OCI-LY3 (cell line): Measurements from ENCODE around the gene CNTLN.

ENCODE experiments used
- H2AFZ ChIP-seq: fragments of 200-600, 300-600 bp; shearing (Covaris generic); 2 replicates; pipeline ENCODE4 v1.6.0; 2014; ENCODE audit warnings: antibody characterized with exemption, low read depth, low read length
- H3K27ac ChIP-seq: fragments of 200-600, 300-600 bp; sonication (generic); 2 replicates; pipeline ENCODE4 v1.5.1; 2014; ENCODE audit warnings: mild to moderate bottlenecking, low read length, moderate library complexity, mixed read lengths
- H3K27me3 ChIP-seq: fragments of 200-600, 300-600 bp; sonication (generic); 2 replicates; pipeline ENCODE4 v1.6.1; 2014; ENCODE audit warnings: low read depth, low read length, mixed read lengths
- H3K36me3 ChIP-seq: fragments of 200-600, 300-600 bp; sonication (generic); replicated peaks from 2 replicates; pipeline ENCODE3; 2014; ENCODE audit warnings: low read depth, low read length, mixed read lengths
- H3K4me1 ChIP-seq: fragments of 300-600, 200-600 bp; sonication (generic); 2 replicates; pipeline ENCODE4 v1.6.1; 2014; ENCODE audit warnings: low read length, mixed read lengths
- H3K4me2 ChIP-seq: fragments of 200-600, 300-600 bp; sonication (generic); 2 replicates; pipeline ENCODE4 v1.6.1; 2014; ENCODE audit warnings: low read length, mixed read lengths
- H3K4me3 ChIP-seq: fragments of 300-600, 200-600 bp; sonication (generic); 2 replicates; pipeline ENCODE4 v1.5.1; 2014; ENCODE audit warnings: antibody characterized with exemption, mild to moderate bottlenecking, low read length, moderate library complexity
- H3K79me2 ChIP-seq: fragments of 300-600, 200-600 bp; shearing (Covaris generic); 2 replicates; pipeline ENCODE4 v1.6.1; 2014; ENCODE audit warnings: mild to moderate bottlenecking, low read length, mixed read lengths
- H3K9ac ChIP-seq: fragments of 300-600, 200-600 bp; shearing (Covaris generic); 2 replicates; pipeline ENCODE4 v1.6.0; 2014; ENCODE audit warnings: mild to moderate bottlenecking, low read length, moderate library complexity
- H3K9me3 ChIP-seq: fragments of 200-600, 300-600 bp; shearing (Covaris generic); 2 replicates; pipeline ENCODE4 v1.6.1; 2014; ENCODE audit warnings: low read length, mixed read lengths; ENCODE audit not compliant: insufficient read depth
- H4K20me1 ChIP-seq: fragments of 200-600, 300-600 bp; sonication (generic); 2 replicates; pipeline ENCODE4 v1.6.1; 2016; ENCODE audit warnings: low read length, mixed read lengths; ENCODE audit not compliant: insufficient read depth
- EZH2phosphoT487 ChIP-seq: fragments of 200-600 bp; shearing (Covaris generic); IDR thresholded peaks from 2 replicates; pipeline ENCODE4 v1.6.1; 2018; ENCODE audit warnings: antibody characterized with exemption, mixed run types, low read depth
- TF ChIP-seq, protein P1 (sequence below): fragments of 200-600, 300-600 bp; sonication (generic); IDR thresholded peaks from 2 replicates; pipeline ENCODE4 v1.5.1; 2014; ENCODE audit warnings: antibody characterized with exemption, low read length, low read depth

CNTLN gene

DNA sequence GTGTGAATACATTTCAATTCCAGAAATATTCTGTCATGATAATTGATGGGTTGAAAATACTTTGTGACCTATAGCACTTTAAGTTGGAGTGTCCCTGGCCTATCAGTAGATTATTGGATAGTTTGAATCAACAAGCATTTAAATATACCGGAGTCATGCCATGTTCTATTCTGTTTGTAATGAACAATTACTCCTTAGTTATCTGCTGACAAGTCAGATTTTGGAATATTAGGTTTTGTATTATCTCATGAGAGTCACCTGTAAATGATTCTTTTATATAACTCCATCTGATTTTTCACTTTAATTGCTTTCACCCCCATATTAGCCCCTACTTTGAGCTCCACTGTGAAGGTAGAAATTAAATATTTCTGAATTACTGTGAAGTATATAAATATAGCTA, 351.6 kb downstream of the CNTLN start:
- no peak for TF ChIP-seq EZH2phosphoT487
- TF ChIP-seq, protein P1, sequence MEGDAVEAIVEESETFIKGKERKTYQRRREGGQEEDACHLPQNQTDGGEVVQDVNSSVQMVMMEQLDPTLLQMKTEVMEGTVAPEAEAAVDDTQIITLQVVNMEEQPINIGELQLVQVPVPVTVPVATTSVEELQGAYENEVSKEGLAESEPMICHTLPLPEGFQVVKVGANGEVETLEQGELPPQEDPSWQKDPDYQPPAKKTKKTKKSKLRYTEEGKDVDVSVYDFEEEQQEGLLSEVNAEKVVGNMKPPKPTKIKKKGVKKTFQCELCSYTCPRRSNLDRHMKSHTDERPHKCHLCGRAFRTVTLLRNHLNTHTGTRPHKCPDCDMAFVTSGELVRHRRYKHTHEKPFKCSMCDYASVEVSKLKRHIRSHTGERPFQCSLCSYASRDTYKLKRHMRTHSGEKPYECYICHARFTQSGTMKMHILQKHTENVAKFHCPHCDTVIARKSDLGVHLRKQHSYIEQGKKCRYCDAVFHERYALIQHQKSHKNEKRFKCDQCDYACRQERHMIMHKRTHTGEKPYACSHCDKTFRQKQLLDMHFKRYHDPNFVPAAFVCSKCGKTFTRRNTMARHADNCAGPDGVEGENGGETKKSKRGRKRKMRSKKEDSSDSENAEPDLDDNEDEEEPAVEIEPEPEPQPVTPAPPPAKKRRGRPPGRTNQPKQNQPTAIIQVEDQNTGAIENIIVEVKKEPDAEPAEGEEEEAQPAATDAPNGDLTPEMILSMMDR, result no peak
- Histone ChIP-seq H4K20me1 (no peaks in the 10 kb centered on the region), H3K4me2 (no peak overlapping the region), H3K36me3 (no peaks in the 10 kb centered on the region), H3K27ac (no peak overlapping the region), H3K79me2 (no peaks in the 10 kb centered on the region), H2AFZ (no peak overlapping the region), H3K4me3 (no peak overlapping the region), H3K9ac (no peak overlapping the region), H3K4me1 (no peaks in the 10 kb centered on the region), H3K9me3 (no peaks in the 10 kb centered on the region), H3K27me3 (no peaks in the 10 kb centered on the region)

GRCh38 chr9:17487467-17487866, 352.6 kb downstream of the CNTLN start:
- H3K4me2 ChIP-seq, result no peak overlapping the region
- no peak overlapping the region for H3K4me3 ChIP-seq
- TF ChIP-seq, protein P1, result no peak
- TF ChIP-seq EZH2phosphoT487, result no peak
- no peaks in the 10 kb centered on the region for H3K36me3 ChIP-seq
- no peaks in the 10 kb centered on the region for H3K27me3 ChIP-seq
- H3K9me3 ChIP-seq, result no peaks in the 10 kb centered on the region
- no peak overlapping the region for H2AFZ ChIP-seq
- H3K9ac ChIP-seq, result no peak overlapping the region
- H4K20me1 ChIP-seq, result no peaks in the 10 kb centered on the region
- no peaks in the 10 kb centered on the region for H3K79me2 ChIP-seq
- H3K27ac ChIP-seq, result no peak overlapping the region
- H3K4me1 ChIP-seq, result no peaks in the 10 kb centered on the region

GRCh38 chr9:17488662-17489061, 353.8 kb downstream of the CNTLN start:
- Histone ChIP-seq H3K27me3 (no peaks in the 10 kb centered on the region), H3K36me3 (no peaks in the 10 kb centered on the region), H4K20me1 (no peaks in the 10 kb centered on the region), H3K9me3 (no peaks in the 10 kb centered on the region), H2AFZ (no peak overlapping the region), H3K4me2 (no peak overlapping the region), H3K27ac (no peak overlapping the region), H3K79me2 (no peaks in the 10 kb centered on the region), H3K4me3 (no peak overlapping the region), H3K9ac (no peak overlapping the region), H3K4me1 (no peaks in the 10 kb centered on the region)
- TF ChIP-seq, protein P1, result no peak
- no peak for TF ChIP-seq EZH2phosphoT487

DNA sequence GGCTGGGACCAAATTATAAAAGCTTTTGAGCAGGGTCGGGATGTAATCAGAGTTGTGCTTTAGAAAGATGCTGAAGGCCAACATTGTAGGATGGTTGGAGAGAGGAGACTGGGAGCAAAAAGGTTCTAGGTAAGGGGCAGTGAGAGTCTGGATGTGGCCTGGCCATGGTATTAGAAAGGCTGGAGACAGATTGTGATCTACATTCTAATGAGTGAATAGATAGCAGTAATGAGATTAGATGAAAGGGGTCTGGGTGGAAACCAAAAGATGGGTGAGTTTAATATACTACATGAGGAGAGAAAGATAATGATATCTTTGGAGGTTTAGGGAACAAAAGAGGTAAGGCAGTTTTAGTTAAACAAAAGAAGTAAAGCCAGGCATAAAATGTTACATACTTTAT, 355.3 kb downstream of the CNTLN start:
- Histone ChIP-seq H3K4me2 (no peak overlapping the region), H3K9ac (no peak overlapping the region), H3K36me3 (no peaks in the 10 kb centered on the region), H2AFZ (no peak overlapping the region), H3K79me2 (no peaks in the 10 kb centered on the region), H3K4me3 (no peak overlapping the region), H3K4me1 (no peaks in the 10 kb centered on the region), H3K9me3 (no peaks in the 10 kb centered on the region), H3K27me3 (no peaks in the 10 kb centered on the region), H3K27ac (no peak overlapping the region), H4K20me1 (no peaks in the 10 kb centered on the region)
- TF ChIP-seq EZH2phosphoT487, result no peak
- TF ChIP-seq, protein P1, result no peak
